GM20431 (cell line): ENCODE measurements around the gene CLEC18B.
"Not testable (repeated sequence)": the region's sequence is repeated elsewhere in the genome, so short reads cannot be mapped to it uniquely, and the experiment has no call there.

Source experiments
- in situ Hi-C: fragments of 300-500 bp; cut with MseI, MboI; formaldehyde crosslinking; loops from one replicate; pipeline ENCODE4 v1.15.0; 2020; ENCODE audit warnings: low sequenced_read_pairs; ENCODE audit not compliant: unreplicated experiment

Gene CLEC18B

DNA sequence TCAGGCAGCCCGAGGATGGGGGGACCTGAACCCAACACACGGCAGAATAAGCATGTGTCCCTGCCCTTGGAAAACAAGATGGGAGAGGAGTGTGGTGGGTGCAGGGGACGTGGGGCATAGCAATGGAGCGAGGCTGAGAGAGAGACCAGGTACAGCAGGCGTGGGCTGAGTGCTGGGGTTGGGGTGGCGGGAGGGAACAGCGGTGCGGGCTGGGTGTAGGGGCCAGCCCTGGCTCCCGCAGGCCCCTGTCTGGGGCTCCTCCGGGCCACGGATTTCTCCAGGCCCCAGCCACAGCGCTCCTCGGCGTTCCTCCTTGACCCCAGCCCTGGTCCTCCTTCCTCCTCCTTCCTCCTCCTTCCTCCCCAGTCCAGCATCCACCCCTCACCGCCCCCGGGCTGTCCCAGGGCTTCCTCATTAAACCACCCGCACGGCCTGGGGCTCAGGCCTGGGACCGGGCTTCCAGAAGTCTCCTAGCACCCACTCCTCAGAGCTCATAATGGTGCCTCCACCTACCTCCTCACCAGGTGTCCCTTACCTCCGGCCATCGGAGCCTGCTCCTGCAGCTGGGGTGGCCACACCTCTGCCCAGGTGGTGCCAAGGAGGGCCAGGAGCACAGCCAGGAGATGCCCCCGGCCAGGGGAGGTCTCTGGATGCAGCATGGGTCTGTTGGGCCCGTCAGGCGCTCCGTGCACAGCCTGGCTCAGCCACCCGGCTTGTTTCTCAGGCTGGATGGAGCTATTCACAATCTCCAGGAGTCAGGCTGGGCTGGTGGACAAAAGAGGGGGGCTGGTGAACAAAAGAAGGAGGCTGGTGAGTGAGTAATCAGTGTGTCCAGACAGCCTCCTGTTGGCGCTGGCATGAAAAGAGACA, at the start of gene CLEC18B:
TSS of gene CLEC18B (minus strand) at position 867 of the 870 bp plus-strand sequence. CDS start at position 659, 208 bp downstream.
- in situ Hi-C loops: not testable (repeated sequence)

DNA sequence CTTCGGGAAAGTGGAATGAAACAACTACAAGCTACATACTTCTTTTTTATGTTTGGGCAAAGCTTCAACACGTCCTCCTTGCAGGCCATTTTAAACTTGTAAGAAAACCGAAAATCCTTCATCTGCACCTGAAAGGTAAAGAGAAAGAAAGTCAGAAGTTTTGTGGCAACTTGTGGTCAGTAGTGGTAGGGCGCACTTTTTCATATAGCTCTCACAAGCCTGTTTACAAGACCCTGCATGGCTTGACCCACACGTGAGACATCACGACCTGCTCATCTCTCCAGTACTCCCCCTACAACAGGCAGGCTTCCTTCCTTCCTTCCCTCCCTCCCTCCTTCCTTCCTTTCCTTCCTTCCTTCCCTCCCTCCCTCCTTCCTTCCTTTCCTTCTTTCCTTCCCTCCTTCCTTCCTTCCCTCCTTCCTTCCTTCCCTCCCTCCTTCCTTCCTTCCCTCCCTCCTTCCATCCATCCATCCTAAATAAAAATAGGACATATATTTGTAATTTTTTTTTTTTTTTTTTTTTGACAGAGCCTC, 48.7 kb upstream of the CLEC18B start:
- in situ Hi-C loops: no loop called here

DNA sequence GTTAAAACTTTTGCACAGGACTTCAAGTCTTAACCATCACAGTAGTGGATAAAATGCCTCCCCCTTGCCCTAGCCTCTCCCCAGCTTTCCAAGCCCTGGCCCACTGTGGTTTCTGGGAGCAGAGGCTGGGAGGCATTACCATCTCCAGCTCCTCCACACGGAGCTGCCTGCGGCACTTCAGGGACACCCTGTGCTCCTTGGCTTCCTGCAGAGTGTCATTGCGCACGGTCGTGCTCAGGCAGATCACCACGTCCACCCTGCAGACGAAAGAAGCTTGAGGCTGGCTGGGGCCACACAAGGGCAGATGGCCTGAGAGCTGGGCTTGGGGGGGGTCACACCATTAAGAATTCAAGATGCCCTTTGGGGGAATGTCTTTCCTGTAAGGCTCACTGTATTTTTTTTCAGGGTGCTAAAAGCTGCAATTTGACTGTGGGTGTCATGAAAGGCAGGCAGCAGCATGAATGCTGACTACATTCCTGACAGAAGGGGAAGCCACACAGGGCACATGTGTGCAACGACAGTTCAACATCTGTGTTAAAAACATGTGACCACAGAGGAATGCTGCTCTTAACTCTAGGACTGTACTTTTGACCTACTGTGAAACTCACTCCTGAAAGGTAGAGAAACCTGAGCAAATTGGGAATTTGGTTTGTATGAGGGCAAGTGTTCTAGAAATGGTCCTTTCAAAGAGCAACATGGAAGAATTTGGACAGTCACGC, 47.7 kb upstream of the CLEC18B start:
- in situ Hi-C loops: no loop called here

DNA sequence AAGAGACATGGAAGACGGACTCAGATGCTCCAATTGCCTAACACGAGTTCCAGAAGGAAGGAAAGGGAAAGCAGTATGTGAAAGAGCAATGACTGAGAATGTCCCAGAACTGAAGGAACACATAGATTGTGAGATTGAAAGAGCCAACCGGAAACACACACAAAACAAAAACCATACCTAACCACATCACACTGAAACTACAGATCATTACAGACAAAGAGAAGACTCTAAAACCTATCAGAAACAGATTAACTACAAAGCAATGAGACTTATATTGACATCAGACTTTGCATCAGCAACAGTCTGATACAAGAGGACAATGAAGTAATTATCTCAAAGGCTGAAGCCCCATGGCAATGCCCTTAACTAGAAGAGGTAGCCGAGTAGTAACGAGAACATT, 45.6 kb upstream of the CLEC18B start:
- in situ Hi-C loops: no loop called here

DNA sequence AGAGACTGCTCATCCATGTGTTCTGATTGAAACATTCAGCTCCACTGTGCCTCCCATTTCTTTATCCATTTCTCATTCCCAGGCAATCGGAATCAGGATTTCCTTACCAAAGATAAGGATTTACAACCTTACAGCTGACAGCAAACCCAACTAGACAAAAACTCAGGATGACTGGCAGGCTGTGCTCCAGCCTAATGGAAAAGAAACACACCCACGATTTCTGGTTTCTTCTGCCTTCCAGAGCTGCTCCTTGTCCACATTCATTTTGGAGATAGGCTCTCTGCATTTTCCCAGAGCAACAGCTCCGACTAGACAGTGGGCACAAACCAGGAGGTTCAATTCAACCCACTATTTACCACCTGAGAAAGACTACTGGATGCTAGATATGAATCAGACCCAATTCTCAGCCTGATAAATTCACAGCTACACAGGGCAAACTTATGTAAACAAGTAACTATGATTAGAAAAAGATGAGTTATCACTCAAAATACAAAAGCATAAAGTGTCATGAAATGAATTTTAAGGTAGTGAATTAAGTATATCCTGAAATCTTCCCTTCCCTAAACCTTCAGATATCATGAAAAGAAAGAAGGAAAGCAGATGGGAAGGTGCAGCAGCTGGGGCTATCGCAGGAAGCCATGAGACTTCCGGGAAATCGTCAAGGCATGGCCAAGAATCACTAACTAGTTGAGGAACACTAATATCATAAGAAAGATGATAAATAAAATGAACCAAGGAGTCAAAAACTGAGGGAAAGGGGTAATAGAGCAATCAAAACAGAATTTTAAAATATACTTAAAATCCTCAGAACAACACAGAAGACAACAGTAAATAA, 44.8 kb upstream of the CLEC18B start:
- in situ Hi-C loops: no loop called here

DNA sequence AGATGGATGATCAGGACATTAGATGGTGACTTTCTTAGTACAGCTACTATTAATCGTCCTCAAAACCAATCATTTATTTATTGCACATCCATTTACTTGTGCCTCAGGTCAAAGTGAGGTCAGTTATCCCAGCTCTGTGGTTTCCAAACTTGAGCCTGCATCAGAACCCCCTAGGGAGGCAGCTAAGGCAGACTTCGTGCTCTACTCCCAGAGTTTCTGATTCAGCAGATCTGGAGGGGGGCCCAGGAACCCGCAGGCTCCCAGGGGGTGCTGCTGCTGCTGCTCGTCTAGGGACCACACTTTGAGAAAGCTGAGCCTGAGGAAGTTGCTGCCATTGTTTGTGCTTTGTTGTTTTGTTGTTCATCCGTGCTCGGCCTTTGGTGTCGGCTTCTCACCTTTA, 44.0 kb upstream of the CLEC18B start:
- in situ Hi-C loops: no loop called here

DNA sequence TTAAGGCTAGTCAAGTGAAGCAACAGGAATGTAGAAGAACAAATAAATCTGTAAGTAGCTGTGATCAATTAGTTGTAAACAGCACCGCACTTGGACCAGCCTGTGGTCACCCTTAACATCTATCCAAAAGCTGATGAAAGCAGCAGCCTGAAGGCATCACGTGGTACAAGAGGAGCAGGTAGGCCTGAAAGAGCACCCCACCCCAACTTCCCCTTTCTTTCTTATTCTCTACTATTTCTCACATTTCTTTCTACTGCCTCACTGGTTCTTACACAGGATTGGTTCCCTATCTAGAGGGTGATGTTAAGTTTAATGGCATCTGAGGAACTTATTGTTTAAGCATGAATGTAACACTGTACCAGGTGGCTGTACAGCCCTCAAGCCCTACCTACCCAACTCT, 42.6 kb upstream of the CLEC18B start:
- in situ Hi-C loops: no loop called here

DNA sequence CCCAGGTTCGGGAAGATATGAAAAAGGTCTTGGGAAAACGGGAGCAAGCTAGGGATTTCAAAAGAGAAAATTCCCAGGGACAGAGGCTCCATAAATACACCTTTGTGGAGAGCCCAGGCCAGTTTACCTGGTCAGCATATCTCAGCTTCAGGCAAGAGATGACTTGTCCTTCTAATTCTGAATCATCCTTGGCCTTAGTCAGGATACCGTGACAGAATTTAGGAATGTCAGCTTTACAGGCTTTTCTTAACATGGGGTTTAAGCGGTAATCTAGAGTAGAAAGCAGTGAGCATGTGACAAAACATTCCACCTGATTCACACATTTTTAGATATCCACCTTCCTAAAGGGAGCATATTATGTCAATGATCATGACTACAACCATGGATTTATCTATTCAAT, 41.1 kb upstream of the CLEC18B start:
- in situ Hi-C loops: no loop called here

DNA sequence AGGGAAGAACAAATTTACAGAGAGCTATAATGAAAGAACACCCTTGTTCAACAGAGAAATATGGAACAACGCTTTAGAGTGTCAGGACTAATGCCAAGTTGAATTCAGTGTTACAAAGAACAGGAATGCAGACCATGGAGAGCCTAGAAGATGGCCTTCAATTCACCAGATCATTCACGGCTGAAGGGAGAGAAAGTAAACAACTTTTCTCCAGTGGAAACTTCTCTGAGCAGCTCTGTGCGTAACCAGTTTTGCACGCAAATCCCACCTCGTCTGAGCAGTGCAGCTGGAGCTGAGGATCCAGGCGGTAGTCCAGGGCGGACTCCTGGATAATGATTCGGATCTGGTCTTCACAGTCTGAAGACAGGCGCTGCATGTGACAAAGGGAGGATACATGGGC, 40.5 kb upstream of the CLEC18B start:
- in situ Hi-C loops: no loop called here

DNA sequence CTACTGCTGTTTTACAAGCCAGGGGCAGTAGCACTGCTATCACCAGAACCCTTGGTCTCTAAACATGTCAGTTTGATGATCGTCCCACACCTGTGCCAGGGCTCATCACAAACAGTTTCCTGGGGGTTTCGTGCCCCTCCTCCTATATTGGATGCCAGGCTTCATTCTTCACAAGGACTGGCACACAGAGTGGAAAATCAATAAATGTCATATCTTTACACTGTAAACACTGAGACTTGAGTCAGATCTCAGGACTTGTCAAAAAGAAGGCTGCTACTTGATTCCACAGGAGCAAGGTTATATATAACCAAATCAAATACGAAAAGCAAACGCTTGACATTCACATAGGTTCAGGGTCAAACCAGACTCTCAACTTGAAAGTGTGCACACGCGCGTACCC, 39.3 kb upstream of the CLEC18B start:
- in situ Hi-C loops: no loop called here

DNA sequence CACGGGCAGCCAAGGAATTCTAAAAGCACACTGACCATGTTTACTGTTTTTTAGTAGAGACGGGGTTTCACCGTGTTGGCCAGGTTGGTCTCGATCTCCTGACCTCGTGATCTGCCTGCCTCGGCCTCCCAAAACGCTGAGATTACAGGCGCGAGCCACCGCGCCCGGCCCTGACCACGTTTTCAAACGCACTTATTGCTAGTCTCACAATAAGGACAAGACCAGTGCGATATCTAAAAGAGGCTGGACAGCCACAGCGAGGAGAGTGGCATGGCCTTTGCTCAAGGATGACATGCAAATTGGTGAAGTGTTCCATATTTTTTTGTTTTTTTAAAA, 35.0 kb upstream of the CLEC18B start:
- in situ Hi-C loops: no loop called here

DNA sequence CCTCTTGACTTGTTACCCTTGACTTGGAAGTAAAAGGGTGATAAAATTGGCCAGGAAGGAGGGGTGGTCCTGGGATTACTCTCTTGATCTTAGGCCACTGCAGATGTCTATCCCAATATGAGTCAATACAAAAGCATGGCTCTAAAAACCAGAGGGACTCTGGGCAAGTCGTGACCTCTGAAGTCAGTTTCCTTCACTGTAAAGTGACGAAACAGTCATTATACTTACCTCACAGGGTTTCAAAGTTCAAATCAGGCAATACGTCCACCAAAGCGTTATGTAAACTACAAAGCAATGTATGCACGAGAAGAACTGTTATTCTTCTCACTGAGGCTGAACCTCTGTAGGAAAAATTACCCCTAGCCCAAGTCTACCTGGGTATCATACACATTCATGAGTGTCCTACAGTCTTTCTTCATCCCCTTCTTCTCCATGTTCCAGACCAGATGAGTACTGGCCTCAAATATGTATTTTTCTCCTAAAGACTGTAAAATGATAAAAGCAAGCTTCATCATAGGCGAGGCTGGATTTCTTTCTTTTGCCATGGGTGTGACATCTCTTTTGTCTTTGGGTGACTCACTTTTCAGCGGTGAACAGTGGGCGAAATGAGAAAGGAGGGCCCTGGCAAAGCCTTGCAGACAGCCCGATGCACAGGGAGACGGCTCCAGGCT, 34.5 kb upstream of the CLEC18B start:
- in situ Hi-C loops: no loop called here

DNA sequence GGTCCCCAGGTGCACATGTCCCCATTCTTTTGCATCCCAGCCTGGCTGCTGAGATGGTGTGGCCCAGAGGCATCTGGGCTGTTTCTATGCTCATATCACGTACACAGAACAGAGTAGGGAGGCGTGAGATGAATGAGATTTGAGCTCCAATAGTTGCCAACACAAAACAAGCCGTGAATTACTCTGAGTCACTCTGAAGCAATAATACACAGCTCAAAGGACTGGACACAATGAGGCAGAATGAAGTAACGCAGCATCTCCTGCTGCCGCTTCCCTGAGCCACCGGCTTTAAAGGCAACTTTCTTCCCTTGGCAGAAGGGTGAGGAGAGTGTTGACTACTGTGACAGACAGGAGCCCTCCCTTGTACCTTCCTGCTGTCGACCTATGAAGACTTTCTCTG, 33.9 kb upstream of the CLEC18B start:
- in situ Hi-C loops: no loop called here

DNA sequence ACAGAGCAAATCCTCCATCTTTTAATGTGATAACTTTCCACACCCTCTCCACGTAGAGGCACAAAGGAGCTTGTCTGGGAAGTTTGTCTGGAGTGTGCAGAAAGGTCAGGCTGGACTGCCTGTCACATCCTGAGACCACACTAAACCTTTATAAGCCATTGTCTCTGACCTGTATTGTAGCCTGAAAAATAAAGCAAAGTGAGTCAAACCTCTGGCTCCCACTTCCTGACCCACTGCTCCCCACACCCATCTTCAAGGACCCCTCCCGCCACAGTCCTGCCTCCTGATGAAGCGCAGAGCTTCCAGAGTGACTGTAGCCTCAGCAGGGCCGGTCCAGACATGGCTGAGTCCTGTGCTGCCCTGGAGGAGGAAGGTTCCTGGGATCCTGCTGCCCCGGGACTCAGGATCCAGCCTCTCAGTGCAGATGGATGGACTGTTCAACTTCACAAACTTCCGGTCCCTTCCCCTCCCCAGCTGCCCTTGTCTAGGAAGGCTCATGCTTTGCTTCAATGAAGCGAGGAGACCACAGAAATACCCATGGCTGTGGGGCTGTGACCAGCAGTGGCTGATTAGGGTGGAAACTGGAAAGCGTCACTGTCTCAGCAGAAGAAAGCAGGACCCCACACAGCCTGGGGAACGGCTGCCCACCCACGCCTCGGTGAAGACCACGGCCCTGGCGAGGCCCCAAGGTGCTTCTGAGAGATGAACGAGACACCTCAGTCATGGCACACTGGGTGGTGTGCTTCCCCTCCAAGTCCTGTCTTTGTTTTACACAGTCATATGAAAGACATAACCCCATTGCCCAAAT, 30.9 kb upstream of the CLEC18B start:
- in situ Hi-C loops: no loop called here

DNA sequence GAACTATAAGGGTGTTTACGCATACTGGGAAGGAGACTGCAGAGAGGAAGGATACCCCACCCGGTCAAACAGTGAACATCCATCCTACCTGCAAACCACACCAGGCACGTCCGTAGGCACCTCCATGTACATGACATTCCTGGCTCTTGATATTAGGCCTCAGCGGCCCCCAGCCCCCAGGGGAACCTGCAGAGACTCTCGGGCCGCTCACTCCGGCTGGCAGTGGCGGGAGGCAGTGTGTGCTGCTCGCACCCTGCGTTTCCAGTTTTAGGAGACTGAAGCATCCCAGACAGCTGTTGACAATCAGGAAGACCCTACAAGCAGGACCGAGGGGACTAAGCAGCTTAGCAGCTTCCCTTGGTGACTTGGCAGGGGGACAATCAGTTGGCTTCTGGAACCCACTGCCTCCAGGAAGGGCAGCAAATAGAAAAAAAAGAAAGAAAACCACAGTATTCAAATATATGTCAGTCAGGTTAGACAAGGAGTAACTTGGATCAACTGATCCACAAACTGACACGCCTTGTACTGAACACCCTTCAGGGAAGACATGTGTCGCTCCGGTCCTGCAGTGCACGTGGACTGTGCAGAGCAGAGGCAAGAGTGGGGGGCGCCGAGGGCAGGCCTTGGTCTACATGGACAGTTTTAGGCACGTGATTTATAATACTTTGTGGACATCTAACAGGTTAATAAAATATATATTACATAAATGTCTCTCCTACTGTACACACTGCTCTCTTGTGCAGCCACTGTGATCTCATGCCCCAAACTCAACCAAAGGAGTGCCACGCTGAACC, 29.9 kb upstream of the CLEC18B start:
- in situ Hi-C loops: no loop called here

DNA sequence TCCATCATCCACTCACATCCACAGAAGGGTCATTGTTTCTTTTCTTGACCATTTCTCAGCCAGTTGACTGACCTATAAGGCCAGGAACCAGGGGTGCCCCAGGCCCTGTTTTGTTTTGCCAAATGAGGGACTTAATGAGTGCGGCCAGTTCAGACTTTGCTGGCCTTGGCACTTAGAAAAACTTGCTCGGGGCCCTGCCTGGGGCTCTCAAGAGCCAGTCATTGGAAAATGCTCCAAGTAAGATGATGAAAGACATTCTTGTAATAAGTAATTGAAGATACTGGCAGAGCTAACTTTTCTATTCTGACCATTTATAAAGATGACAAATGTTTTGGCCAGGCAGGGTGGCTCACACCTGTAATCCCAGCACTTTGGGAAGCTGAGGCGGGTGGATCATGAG, 29.0 kb upstream of the CLEC18B start:
- in situ Hi-C loops: no loop called here

DNA sequence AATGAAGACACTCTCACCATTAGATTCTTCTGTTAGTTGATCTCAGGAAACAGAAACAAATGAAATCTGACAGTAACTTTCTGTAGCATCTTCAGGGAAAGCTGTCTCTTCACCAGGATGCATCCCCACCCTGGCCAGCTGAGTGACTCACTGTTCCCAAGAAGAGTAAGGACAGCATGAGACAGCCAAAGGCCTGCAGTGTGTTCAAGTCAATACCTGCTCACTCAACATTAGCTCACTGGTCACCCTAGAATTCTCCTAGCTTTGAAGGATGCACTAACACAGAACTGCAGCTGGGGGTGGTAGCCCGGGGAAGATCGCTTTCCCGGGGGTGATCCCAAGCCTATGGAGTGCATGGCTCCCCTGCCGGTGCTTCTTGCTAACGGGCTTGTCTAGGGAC, 28.2 kb upstream of the CLEC18B start:
- in situ Hi-C loops: loop anchor here (25.0 kb wide), 1 partner anchor 137 kb away; no protein-coding TSS in a partner anchor

DNA sequence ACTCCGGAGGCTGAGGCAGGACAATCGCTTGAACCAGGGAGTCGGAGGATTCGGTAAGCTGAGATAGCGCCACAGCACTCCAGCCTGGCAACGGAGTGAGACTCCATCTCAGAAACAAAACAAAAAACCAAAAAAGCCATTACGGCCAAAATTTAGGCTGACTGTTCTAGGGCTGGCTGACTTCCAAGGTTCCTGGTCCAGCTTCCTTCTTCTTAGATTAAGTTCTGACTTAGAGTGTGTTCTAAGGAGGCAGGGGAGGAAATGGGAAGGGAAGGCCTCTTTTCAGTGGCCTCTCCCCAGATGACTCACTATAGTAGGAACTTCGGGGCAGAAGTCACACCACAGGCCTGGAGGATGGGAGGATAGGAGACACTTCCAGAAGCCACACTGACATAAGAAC, 27.7 kb upstream of the CLEC18B start:
- in situ Hi-C loops: loop anchor here (25.0 kb wide), 1 partner anchor 137 kb away; no protein-coding TSS in a partner anchor
